HG02678 (cell line): ENCODE measurements around the gene SHPK.

Experiments used
- ATAC-seq: cut with Tn5 transposase; IDR thresholded peaks from one replicate; pipeline ENCODE4 v1.9.1; 2021; ENCODE audit warnings: mild to moderate bottlenecking, moderate library complexity; ENCODE audit not compliant: unreplicated experiment

SHPK gene

GRCh38 chr17:3660311-3660891 is 24.4 kb upstream of the SHPK start:
- no peak for ATAC-seq

GRCh38 chr17:3659541-3660111 is 23.6 kb upstream of the SHPK start:
- no peak for ATAC-seq

- no peak for ATAC-seq
Observed at GRCh38 chr17:3658784-3659449, 22.9 kb upstream of the SHPK start.

GRCh38 chr17:3657874-3658783 is 22.1 kb upstream of the SHPK start:
- ATAC-seq = no peak

GRCh38 chr17:3657588-3657869 is 21.5 kb upstream of the SHPK start:
- no peak for ATAC-seq

- ATAC-seq = no peak
Observed at GRCh38 chr17:3656755-3657587, 20.9 kb upstream of the SHPK start.

- ATAC-seq = no peak
Observed at GRCh38 chr17:3656353-3656752, 20.3 kb upstream of the SHPK start.

- no peak for ATAC-seq
Observed at GRCh38 chr17:3655766-3656165, 19.7 kb upstream of the SHPK start.

GRCh38 chr17:3647769-3648555 is 11.9 kb upstream of the SHPK start:
- no peak for ATAC-seq

- ATAC-seq = no peak
Observed at GRCh38 chr17:3647251-3647650, 11.2 kb upstream of the SHPK start.

GRCh38 chr17:3645310-3645709 is 9.3 kb upstream of the SHPK start:
- ATAC-seq = no peak

GRCh38 chr17:3643889-3644349 is 7.9 kb upstream of the SHPK start:
- no peak for ATAC-seq

- ATAC-seq = no peak
Observed at GRCh38 chr17:3641717-3642486, 5.9 kb upstream of the SHPK start.

GRCh38 chr17:3641014-3641413 is 5.0 kb upstream of the SHPK start:
- no peak for ATAC-seq

- ATAC-seq = no peak
Observed at GRCh38 chr17:3639981-3640596, 4.0 kb upstream of the SHPK start.

- peak; percentile 7 for ATAC-seq
Observed at GRCh38 chr17:3636908-3637373, 891 bp upstream of the SHPK start.

- no peak for ATAC-seq
Observed at GRCh38 chr17:3635474-3636153, 436 bp downstream of the SHPK start.

GRCh38 chr17:3632287-3632686 is 3.8 kb downstream of the SHPK start:
- ATAC-seq = no peak
